Amygdala (tissue), 56 donors: ENCODE data around the gene ZNF710.
A peak's percentile ranks its signal among the peaks of the same experiment; 100 is the strongest.
"Not testable (repeated sequence)": the region's sequence is repeated elsewhere in the genome, so short reads cannot be mapped to it uniquely, and the experiment has no call there.

Experiments used
- DNase-seq, 56 donors: peaks; one replicate each; lab custom pipeline; 2025; lab: John Stamatoyannopoulos, UW

The ZNF710 gene

DNA sequence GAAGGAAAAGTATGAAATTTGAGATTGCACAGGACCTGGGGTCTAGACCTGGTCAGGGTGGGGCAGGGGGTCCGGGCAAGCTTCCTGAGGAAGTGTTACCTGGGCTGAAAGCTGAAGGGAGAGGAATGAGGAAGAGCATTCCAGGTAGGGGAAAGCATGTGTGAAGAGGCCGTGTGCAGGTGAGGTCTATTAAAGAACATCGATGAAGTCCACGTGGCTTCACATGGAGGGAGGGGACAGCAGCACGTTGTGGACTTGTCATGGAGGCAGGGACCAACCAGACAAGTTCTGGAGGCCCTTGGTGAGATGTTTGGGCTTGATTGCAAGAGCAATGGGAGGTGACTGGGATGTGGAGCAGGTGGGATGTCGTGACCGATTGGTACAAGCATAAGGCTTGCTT is 54.1 kb downstream of the ZNF710 start:
- no peak for DNase-seq

DNA sequence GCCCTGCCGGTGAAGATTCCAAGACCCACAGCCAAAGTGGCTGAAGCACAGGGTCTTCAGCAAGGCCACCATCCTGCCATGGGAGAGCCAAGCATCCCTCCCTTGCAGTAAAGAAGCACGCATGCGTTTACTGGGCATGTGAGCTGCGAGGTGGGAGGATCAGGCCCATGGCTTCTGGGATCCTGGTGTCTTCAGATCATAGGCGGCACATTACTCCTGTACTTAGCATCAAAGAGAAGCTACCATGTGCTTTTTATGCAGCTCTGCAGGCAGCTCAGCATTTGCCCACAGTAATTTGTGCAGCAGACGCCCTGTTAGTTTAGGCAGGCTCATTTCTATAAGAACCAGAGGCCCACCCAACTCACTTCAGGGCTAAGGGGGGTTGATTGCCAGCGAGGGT is 55.4 kb downstream of the ZNF710 start:
- no peak for DNase-seq

DNA sequence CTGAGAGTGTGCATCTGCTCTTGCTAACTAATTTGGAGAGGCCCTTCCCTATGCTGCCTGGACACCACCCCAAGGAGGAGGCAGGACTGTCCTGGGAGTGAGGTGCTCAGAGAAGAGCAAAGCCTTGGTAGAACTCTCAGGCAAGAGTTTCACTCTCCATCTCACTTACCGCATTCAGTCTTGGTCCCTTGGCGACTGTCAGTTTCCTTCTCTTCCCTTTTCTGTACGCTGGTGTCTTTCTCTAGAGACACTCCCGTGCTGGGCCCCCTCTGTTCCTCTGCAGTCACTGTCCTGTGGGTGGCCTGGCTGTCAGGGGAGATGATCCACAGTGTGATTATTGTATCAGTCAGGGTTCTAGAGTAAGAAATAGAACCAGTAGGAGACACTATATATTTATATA is 57.2 kb downstream of the ZNF710 start:
- DNase-seq, result no peak

- no peak for DNase-seq
Measured at GRCh38 chr15:90058775-90059174, 57.7 kb downstream of the ZNF710 start.

DNA sequence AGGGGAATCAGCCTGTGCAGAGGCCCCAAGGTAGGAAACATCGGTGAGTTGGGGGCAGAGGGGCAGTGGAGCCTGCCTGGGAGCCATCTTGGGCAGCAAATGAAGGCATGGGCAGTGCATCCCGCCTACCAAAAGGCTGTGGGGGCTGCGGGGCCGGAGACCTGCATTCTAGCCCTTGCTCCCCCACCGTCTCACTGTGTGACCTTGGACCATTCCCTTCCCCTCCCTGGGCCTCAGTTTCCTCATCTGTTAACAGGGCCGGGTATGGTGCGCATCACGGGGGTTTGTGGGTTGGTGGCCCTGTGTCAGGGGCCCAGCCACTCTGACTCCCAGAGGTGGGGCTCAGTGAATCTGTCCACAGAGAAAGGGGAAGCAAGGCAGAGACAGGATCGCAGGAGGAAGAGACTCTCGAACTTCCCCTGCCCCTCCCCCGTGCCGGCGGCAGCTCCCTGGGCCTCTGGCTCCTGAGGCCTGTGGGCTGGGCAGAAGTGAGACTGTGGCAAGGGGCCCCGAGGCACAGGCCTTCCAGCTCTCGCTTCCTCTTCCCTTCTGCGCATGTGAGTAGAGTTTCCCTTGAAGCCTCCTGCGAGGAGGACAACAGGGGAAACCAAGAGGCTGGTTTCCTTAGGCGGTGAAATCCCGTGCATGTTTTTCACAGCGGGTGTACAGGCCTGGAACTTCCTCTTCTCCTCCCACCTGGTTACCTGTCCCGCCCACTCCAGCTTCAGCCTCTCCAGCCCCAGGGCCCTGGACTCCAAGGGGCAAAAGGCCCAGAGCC is 58.3 kb downstream of the ZNF710 start:
- peak in 29 of 56 donors; percentile 24 to 71 (median 42) for DNase-seq

- DNase-seq, result no peak
Measured at GRCh38 chr15:90060797-90061196, 59.7 kb downstream of the ZNF710 start.

- peak in 17 of 56 donors; percentile 15 to 51 (median 30) for DNase-seq
Measured at GRCh38 chr15:90062023-90062442, 60.9 kb downstream of the ZNF710 start.

DNA sequence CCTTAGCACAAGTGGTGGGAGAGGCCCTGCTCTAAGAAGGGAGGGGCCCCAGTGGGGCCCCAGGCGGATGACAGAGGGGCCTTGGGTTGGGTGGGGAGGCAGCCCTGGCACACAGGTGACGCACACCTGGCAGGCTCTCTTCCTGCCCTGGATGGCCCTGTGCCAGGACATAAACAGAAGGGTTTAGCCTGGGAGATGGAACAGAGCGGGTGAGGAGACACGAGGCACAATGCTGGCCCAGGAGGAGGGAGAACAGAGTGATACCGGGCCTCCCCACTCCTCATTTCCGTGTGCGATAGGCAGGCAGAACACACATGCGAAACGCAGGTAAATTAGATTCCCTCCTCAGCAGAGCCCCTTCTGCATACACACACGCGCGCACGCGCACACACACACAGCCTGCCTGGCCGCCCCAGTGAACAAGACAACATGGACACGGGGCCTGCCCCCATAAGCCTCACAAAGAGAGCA is 61.4 kb downstream of the ZNF710 start:
- DNase-seq, result no peak

DNA sequence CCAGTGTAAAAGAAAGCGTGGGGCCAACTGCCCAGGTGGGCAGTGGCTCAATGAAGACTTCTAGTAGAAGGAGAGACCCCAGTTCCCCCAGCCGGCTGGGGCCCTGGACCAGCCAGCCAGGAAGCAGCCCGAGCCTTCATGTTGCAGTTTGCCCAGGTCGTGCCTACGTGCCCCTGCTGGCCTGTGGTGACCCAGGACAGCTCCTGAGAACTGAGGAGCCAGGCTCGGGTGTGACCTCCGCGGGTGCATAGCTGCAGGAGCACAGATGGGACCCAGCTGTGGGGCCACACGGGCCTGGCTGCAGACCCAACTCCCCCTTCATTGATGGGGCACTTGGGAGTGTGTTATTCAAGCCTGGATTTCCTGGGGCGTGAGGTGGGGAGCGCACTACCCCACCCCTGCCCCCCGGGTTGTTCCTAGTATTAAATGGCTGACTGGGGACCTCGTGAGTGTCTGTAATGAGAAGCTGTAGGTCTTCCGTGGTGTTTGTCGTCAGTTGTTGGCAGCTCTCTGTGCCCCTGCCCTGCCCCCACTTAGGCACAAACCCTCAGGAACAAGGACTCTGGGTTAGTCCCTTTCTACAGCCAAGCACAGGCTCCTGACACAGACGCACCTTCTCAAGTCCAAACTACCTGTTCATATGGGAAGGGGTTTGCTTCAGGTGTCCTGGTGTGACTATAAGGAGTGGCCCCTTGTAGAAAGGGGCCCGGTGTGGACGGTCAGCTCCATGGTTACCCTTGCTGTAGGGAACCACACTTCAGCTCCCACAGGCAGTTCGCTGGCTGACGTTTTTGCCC is 62.0 kb downstream of the ZNF710 start:
- peak in 5 of 56 donors; percentile 16 to 47 (median 27) for DNase-seq

GRCh38 chr15:90063770-90064247 is 62.7 kb downstream of the ZNF710 start:
- DNase-seq, result peak in 15 of 56 donors; percentile 15 to 58 (median 34)

- DNase-seq, result peak in 8 of 56 donors; percentile 14 to 51 (median 24)
Measured at GRCh38 chr15:90064911-90065681, 64.0 kb downstream of the ZNF710 start.

GRCh38 chr15:90065682-90066049 is 64.5 kb downstream of the ZNF710 start:
- DNase-seq, result no peak

- DNase-seq, result no peak
Measured at GRCh38 chr15:90067181-90067952, 66.2 kb downstream of the ZNF710 start.

- DNase-seq, result no peak
Measured at GRCh38 chr15:90067953-90068606, 67.0 kb downstream of the ZNF710 start.

- DNase-seq, result not testable (repeated sequence)
Measured at GRCh38 chr15:90070623-90071022, 69.5 kb downstream of the ZNF710 start.

GRCh38 chr15:90071220-90071807 is 70.2 kb downstream of the ZNF710 start:
- DNase-seq, result peak in 41 of 56 donors; percentile 14 to 83 (median 50)

DNA sequence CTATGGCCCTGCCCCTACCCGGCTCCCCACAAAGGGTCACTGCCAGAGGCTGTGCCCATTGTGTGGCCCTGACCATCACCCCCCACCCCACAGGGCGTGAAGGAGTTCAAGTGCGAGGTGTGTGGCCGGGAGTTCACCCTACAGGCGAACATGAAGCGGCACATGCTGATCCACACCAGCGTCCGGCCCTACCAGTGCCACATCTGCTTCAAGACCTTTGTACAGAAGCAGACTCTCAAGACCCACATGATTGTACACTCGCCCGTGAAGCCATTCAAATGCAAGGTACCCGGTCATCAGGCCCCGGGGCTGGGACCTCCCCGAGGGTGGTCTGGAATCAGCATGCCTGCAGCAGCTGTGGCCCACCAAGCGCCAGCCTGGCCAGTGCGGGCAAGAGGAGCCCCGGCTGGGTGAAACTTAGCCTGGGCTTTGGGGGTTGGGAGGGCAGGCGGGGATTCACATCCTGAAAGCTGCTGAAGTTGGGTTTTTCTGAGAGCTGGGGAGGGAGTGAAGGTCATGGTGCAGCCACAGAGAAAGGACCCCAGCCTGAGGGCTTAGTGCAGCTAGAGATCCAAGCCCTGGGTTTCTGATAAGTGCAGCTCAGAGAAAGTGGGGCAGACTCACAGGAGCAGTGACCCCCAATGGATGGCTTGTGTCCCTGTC is 72.0 kb downstream of the ZNF710 start:
- DNase-seq, result no peak

DNA sequence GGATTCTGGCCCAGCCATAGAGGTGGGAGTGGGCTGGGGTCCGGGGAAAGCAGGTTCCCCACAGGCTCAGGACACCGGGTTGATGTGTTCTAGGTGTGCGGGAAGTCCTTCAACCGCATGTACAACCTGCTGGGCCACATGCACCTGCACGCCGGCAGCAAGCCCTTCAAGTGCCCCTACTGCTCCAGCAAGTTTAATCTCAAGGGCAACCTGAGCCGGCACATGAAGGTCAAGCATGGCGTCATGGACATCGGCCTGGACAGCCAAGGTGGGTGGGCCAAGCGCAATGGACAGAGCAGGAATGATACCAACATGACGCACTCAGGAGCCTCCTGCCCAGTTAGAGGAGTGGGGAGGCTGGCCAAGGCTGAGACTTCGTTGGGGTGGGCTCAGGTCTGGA is 72.9 kb downstream of the ZNF710 start:
- no peak for DNase-seq
